Nephron (organoid): Measurements from ENCODE around the gene PADI3.

Experiments
- H3K27ac Mint-ChIP-seq, 3 experiments: 2 replicates each; pipeline ENCODE4 v1.8.0; 2020; ENCODE audit warnings: mixed read lengths in 3 of 3, mild to moderate bottlenecking in 2 of 3, moderate library complexity in 1 of 3
- H3K27me3 Mint-ChIP-seq: 2 replicates; pipeline ENCODE4 v1.8.0; 2021; ENCODE audit warnings: low read depth, mild to moderate bottlenecking, moderate library complexity, mixed read lengths
- H3K36me3 Mint-ChIP-seq: 2 replicates; pipeline ENCODE4 v1.8.0; 2020; ENCODE audit warnings: low read depth, mixed read lengths
- H3K4me1 Mint-ChIP-seq: 2 replicates; pipeline ENCODE4 v1.8.0; 2020; ENCODE audit warnings: mixed read lengths
- H3K4me3 Mint-ChIP-seq, 3 experiments: 2 replicates each; pipeline ENCODE4 v1.8.0; 2020; ENCODE audit warnings: mild to moderate bottlenecking in 3 of 3, mixed read lengths in 3 of 3, moderate library complexity in 2 of 3
- H3K9me3 Mint-ChIP-seq: 2 replicates; pipeline ENCODE4 v1.8.0; 2020; ENCODE audit warnings: mixed read lengths
- TF ChIP-seq, protein P1 (sequence below), 3 experiments: fragments of 200-600 bp; sonication (generic); IDR thresholded peaks; one replicate each; pipeline ENCODE4 v1.5.0; 2021; ENCODE audit warnings: antibody characterized with exemption in 3 of 3; ENCODE audit not compliant: unreplicated experiment in 3 of 3

The PADI3 gene

GRCh38 chr1:17289721-17290120, 40.8 kb downstream of the PADI3 start:
- no peaks in the 10 kb centered on the region for H3K9me3 Mint-ChIP-seq
- H3K4me1 Mint-ChIP-seq, result no peaks in the 10 kb centered on the region
- no peaks in the 10 kb centered on the region for H3K36me3 Mint-ChIP-seq
- TF ChIP-seq, protein P1, sequence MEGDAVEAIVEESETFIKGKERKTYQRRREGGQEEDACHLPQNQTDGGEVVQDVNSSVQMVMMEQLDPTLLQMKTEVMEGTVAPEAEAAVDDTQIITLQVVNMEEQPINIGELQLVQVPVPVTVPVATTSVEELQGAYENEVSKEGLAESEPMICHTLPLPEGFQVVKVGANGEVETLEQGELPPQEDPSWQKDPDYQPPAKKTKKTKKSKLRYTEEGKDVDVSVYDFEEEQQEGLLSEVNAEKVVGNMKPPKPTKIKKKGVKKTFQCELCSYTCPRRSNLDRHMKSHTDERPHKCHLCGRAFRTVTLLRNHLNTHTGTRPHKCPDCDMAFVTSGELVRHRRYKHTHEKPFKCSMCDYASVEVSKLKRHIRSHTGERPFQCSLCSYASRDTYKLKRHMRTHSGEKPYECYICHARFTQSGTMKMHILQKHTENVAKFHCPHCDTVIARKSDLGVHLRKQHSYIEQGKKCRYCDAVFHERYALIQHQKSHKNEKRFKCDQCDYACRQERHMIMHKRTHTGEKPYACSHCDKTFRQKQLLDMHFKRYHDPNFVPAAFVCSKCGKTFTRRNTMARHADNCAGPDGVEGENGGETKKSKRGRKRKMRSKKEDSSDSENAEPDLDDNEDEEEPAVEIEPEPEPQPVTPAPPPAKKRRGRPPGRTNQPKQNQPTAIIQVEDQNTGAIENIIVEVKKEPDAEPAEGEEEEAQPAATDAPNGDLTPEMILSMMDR (IDR thresholded peaks at IDR 0.05; ENCODE audit: unreplicated experiment in 3 of 3), result no peak
- peaks cover 19% of the 10 kb centered on the region for H3K27me3 Mint-ChIP-seq
- H3K4me3 Mint-ChIP-seq, result no peak overlapping the region
- H3K27ac Mint-ChIP-seq, result no peak overlapping the region

DNA sequence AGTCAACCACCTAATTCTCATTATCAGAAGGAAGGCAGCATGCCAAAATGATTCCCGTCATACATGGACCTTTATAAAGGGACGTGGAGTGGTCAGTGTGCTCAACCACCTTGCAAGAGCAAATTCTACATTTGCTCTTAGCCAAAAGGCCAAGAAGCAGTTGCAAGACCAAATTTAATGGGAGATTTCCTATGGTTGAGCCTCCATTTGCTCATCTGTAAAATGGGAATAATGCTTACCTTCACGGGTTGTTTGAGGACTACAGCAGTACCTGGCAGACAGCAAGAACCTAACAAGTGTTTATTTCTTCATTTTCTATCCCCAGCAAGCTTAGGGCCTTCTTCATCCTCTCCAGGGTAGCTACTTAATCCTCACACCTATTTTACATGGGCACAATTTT, 41.7 kb downstream of the PADI3 start:
- Mint-ChIP-seq H3K36me3 (no peaks in the 10 kb centered on the region), H3K4me3 (no peak overlapping the region), H3K9me3 (no peaks in the 10 kb centered on the region), H3K27me3 (peaks cover 16% of the 10 kb centered on the region), H3K27ac (no peak overlapping the region), H3K4me1 (no peaks in the 10 kb centered on the region)
- TF ChIP-seq, protein P1 (IDR thresholded peaks at IDR 0.05; ENCODE audit: unreplicated experiment in 3 of 3), result no peak

DNA sequence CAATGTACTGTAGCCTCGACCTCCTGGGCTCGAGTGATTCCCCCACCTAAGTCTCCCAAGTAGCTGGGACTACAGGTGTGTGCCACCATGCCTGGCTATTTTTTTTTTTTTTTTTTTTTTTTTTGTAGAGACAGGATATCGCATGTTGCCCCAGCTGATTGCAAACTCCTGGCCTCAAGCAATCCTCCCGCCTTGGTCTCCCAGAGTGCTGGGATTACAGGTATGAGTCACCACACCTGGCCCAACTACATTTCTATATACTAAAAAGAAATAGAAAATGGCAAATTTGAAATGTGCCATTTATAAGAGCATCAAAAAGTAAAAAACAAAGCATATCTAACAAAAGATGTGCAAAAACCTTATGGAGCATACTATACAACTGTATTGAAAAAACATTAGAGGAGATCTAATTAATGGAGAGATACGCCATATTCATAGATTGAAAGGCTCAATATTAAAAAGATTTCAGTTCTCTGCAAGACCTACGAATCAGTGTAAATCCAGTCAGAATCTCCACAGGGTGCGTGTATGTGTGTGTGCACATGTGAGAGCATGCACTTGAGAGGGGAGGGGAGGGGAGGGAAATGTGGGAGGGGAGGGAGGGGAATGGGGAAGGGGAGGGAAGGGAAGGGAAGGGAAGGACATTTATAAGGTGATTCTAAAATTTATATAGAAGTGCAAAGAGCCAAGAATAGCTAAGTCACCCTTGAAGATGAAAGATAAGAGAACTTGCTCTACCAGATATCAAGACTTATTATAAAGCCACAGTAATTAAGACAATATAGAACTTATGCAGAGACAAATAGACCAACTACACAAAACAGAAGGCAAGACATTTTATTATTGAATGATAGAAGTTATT, 43.6 kb downstream of the PADI3 start:
- Mint-ChIP-seq H3K27ac (no peak overlapping the region), H3K9me3 (no peaks in the 10 kb centered on the region), H3K27me3 (peaks cover 16% of the 10 kb centered on the region), H3K36me3 (no peaks in the 10 kb centered on the region), H3K4me3 (no peak overlapping the region), H3K4me1 (no peaks in the 10 kb centered on the region)
- TF ChIP-seq, protein P1 (IDR thresholded peaks at IDR 0.05; ENCODE audit: unreplicated experiment in 3 of 3), result no peak

DNA sequence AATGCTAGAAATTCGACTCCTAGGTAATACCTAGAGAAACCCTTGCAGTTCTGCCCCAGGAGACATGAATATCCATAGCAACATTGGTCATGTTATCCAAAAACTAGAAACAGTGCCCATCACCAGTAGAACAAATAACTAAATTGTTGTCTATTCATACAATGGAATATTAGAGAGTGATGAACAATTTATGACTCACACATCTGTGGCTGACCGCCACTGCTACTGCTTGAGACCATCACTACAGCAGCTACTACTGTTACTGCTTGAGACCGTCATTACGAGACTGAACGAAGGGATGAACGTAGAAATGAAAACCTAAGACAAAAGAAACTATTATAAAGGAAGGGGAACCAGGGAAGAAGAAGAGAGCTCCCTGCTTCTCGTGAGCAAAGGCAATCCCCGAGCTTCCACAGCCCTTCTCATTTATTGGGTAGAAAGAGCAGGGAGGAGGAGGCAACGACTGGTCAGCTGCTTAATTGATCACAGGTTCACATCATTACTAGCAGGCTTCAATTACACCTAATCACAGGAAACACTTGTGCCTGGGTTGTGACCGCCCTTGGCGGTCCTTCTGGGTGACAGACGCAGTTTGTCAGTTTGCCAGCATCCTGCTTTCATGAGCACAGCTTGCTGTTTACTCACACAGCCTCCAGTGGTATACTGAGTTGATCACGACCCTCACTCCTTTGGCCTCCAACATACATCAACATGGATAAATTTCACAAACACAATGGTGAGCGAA, 45.0 kb downstream of the PADI3 start:
- H3K27ac Mint-ChIP-seq, result no peak overlapping the region
- no peak overlapping the region for H3K4me3 Mint-ChIP-seq
- H3K4me1 Mint-ChIP-seq, result no peaks in the 10 kb centered on the region
- peaks cover 2% of the 10 kb centered on the region for H3K9me3 Mint-ChIP-seq
- TF ChIP-seq, protein P1 (IDR thresholded peaks at IDR 0.05; ENCODE audit: unreplicated experiment in 3 of 3), result no peak
- H3K36me3 Mint-ChIP-seq, result no peaks in the 10 kb centered on the region
- peaks cover 16% of the 10 kb centered on the region for H3K27me3 Mint-ChIP-seq

DNA sequence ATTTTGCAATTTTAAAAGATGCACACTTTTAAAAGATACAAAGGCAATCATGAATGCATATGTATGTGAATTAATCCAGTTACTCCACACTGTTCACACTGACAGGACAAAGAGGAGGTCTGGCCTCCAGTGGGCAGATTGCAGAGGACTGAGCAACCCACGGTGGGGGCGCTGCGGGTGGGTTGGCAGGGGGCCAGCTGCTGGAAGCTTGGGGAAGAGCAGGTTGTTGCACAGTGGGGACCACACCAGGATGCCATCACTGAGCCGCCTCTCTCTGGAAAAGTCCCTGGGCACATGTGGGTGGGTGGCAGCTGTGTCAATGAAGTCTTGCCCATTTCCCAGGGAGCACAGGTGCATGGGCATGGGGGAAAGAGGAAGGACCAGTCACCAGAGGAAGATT, 46.4 kb downstream of the PADI3 start:
- Mint-ChIP-seq H3K4me1 (no peaks in the 10 kb centered on the region), H3K4me3 (no peak overlapping the region), H3K27ac (no peak overlapping the region), H3K9me3 (peaks cover 10% of the 10 kb centered on the region), H3K36me3 (no peaks in the 10 kb centered on the region), H3K27me3 (peaks cover 9% of the 10 kb centered on the region)
- TF ChIP-seq, protein P1 (IDR thresholded peaks at IDR 0.05; ENCODE audit: unreplicated experiment in 3 of 3), result no peak
